NCI-H2196 (cell line): Measurements from ENCODE around the gene TMEM115.

Experiments
- DNase-seq: peaks from one replicate; lab custom pipeline; 2025; ENCODE audit not compliant: unreplicated experiment; lab: John Stamatoyannopoulos, UW

Gene TMEM115, protein sequence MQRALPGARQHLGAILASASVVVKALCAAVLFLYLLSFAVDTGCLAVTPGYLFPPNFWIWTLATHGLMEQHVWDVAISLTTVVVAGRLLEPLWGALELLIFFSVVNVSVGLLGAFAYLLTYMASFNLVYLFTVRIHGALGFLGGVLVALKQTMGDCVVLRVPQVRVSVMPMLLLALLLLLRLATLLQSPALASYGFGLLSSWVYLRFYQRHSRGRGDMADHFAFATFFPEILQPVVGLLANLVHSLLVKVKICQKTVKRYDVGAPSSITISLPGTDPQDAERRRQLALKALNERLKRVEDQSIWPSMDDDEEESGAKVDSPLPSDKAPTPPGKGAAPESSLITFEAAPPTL

DNA sequence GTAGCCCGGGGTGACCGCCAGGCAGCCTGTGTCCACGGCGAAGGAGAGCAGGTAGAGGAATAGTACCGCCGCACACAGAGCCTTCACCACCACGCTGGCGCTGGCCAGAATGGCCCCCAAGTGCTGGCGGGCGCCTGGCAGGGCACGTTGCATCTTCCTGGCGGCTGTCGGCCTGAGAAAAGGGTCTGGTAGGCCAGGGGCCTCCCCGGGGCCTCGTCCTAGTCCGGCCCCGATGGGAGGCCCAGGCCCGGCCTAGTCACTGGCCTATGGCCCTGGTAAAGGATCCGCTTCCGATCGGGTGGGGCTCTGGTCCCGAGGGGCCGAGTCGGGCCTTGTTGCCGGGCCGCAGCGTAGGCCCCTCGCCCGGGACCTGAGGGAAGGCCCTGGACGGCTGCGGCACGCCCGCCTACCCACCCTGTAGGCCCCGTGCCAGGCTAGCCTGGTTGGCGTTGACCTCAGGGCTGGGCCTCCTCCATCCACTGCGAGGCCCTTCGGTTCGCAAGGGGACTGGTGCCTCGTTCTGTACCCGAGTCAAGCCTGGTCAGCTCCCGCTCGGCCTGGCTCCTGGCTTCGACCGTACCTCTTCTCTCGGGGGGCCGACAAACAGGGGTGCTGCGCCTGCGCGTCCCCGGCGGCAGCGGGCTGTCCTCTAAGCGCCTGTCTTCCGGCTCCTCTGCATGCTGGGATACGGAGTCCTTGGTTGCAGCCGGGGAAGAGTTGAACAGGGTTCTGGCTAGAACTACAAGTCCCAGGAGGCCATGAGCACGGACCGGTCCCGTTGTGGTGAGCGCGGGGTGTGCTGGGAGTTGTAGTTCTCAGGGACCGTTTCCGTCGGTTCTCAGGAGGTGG is at the start of gene TMEM115:
TSS of gene TMEM115 (minus strand) at position 611 of the 849 bp plus-strand sequence. CDS start at position 153, 458 bp downstream.
- DNase-seq = peak; percentile 79

DNA sequence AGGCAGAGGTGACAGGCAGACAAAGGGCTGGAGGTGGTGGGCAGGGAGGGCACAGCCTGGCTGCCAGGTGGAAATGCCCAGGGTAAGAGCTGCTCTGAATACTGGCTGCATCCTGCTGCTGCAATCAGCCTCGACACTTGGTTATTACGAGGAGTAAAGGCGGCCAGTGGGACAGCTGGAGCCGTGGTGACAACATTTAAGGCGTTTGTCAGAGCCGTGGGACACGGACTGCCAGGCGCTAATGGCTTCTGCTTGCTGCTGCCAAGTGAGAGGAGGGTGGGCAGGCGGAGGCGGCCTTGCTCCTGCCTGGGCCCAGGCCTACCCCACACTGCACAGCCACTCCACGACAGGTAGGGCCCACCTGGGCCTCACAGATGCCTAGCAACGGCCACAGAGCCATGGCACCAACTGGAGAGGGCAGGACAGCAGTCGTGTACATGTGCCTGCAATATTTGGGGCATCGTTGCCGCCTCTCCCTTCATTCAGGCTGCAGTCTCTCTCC is 49.2 kb upstream of the TMEM115 start:
- DNase-seq = no peak

DNA sequence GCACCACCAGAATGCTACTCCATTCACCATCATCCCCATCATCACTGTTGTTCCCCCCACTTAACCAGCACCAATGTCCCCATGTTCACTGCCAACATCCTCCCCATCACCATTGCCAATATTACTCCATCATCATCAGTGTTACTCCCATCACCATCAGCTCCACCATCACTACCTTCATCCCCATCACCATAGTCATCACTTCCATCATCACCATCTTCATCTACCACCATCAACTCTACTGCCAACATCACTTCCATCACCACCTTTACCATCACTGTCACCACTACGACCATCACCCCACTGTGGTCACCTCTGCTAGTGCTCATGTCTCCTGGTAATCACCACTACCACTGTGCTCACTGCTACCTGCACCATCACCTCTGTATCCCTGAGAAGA is 47.2 kb upstream of the TMEM115 start:
- DNase-seq = no peak

DNA sequence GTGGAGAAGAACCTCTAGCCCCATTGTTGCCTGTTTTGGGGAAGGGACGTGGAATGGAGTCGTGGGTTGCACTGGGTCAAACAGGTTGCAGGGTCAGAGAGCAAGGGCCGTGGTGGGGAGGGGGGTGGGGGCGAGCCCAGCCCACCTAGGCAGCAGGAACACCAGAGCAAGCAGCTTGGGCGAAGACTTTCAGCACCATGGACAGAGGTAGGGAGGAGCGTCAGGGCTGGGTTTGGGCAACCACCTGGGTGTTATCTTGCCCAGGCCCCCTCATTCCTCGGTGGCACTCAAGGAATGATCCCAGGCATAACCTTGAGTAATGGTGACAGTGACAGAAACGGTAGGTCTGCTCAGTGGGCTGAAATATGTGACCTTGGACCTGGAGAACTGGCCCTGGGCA is 45.9 kb upstream of the TMEM115 start:
- DNase-seq = no peak

DNA sequence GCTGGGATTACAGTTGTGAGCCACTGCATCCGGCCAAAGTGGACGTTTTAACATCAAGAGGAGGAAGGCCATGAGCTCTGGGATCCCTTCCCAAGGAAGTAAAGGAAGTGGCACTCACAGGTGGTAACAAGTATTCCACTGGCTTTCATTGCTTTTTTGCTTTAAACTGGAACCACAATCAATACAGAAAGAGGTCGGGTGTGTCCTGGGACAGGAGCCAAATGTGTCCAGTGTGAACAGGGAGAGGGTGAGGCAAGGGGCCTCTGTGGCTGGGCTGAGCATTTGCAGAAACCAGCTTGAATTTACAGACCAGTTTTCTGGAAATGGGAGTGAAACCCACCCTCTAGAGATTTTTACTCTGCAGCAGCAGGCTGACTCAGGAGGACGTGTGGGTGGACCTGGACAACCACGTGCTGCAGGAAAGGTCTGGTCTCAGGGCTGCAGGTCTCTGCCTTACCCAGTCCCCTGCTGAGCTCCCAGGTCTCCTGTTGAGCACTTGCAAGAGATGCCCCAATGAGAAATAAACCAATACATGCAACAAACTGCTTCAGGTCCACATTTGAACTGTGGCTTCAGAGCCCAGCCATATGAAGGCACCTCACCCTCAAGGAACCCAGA is 42.8 kb upstream of the TMEM115 start:
- DNase-seq = no peak

DNA sequence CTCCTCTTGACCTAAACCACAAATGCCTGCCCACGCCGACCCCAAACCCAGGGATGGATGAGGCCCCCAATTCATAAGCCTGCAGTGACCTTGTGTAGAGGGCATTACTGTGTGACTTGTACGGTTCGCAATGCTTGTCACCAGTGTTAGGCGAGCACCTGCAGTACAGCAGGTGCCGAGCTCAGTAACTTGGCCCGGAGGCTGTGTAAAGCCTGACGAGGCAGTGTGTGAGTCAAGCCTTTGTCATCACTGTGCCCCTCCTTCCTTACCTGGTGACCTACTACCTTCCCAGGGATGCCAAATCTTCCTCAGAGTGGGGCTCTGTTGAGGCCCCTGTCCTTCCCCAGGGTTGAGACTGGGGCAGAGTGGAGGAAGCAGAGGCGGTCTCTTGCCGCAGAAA is 37.2 kb upstream of the TMEM115 start:
- peak; percentile 51 for DNase-seq

DNA sequence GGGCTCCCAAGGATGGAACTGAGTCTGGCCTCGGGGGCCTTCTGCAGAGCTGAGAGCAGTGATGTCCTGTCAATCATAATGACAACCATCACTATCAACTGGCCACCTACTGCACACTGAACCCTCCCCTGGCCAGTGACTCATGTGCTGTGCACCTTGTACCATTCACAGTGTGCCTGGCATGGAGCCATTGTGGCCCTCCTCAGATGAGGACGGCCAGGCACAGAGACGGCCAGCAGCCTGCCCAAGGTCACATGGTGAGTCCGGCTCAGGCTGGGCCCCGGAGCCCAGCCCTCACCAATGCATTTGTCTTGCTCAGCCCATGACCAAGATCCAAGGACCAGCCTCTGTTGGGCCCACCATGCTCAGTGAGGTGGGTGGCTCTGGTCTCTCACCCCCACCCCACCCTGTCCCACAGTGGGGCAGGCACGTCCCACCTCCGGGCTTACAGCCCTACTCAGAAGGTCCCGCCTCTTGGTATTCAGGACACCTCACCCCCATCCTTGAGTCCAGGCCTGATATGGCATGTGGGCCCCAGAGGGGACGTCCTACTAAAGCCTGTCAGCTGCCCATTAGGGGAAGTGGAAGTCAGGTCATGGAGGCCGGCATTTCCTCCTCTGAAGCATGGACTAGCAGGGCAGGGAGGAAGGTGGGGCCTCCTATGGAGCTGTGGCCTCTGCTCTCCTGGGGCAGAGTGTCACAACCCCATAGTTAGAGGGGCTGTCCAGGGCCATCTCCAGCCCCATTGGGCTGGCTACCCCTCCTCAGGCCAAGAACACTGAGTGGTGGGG is 35.9 kb upstream of the TMEM115 start:
- DNase-seq = no peak

DNA sequence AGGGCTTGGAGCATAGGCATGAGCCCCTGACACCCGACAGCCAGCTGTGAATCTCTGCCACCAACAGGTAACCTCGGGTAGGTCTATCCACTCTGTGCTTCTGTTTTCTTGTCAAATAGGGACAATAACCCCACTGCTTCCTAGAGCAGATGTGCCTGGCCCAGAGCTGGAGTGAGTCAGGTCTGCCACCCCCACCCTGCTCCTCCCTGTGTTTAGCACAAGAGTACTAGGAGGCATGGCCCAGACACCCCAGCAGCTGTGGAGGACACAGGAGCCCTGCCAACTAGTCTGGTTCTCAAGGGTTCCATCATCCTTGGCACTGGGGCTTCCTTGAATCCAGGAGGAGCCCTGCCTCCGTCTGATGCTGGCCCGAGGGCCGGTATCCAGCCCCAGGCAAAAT is 33.7 kb upstream of the TMEM115 start:
- no peak for DNase-seq

DNA sequence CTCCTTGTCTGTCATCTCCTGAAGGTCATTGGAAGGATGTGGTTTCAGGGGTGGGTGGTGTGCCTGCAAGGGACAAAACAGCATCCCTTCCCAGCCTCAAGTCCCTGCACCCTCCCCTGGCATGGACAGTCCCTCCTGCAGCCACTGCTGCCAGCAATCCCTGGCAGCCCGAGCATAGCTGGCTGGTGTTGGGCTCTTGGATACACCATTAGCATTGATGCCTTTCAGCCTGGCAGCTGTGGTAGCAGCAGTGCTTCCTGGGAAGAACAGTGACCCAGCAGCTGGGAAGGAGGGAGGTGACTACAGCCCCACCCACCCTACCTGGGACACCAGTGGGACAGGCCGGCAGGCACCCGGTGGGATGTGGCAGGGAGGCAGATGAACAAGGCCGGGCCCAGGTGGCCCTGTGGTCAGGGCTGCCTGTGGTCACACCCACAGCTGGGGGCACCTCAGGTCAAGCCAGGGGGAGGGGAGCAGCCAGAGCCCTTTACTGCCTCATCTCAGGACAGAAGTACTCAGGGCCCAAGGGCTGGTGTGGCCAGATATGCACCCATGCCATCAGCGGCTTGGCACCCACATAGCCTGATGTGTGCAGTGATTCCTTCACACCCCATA is 32.9 kb upstream of the TMEM115 start:
- peak; percentile 9 for DNase-seq

DNA sequence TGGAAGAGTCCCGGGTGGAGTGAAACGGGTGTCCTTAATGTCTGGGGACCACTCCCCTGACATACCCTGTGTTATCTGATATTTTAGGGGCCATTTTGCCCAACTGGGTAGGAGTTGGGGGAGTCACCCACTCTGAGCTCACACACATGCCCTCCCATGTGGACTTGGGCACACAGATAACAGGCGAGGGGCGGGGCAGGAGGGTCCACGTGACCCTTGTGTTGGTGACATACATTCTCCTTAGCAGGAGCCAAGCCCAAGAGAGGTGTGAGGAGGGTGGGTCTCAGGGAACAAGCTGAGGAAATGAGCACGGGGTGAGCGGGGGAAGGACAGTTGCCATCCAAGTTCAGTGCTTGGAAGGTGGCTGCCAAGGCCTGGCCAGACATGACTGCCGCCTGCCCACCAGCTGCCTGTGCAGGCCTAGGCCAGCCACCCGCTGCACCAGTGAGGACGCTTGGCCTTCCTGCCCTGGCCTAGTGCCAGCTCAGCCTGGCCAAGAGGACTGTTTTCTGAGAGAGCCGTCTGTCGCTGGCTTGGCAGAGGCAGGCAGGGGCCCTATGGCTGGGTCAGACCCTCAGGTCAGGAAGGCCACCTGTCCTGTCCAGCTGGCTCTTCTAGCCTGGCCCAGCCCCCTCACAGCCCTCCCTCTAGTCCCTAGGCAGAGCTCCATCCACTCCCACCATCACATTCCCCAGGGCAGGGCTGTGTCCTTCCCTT is 31.3 kb upstream of the TMEM115 start:
- peak; percentile 79 for DNase-seq

DNA sequence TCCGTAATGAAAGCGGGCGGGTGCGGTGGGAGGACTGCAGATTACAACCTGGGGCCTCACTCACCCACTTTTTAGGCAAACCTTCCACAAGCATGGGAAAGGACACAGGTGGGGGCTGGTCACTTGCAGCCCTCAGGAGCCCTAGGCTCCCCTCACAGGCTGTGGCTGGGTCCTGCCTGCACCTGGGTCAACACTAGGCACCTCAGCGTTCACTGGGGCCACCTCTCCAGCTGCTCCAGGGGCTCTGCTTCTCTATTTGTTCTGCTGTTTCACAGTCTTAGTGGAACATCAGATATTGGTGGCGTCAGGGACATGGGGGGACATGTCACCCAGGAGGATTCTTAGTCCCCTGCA is 30.1 kb upstream of the TMEM115 start:
- no peak for DNase-seq

DNA sequence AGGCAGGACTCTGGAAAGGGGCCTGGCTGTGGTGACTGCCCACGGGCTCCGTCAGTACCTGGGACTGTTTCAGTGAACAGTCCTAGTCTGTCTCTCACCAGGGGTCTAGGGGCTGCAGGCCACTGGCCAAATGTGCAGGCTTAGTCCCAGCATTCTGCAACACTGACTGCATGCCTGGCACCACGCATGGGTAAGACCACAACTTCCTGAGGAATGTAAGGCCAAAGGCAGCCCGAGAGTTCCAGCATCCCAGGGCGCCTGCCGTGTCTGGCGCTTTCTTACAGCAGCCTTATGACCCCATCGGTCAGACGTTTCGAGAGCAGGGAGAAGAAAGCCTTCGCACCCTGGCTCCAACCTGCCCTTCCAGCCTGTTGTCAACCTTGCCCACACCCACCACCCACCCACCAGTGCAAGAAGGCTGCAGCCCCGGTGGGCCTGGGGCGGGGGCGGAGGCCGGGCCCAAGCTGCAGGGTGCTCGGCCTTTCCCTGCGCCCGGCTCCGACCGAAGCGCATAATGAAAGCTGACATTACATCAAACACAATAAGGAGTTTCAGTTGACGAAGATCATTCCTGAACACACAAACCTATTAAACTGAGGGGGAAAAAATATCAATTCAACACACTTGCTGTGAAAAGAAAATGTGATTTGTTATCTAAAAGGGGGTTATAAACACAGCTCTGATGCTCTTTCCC is 29.5 kb upstream of the TMEM115 start:
- no peak for DNase-seq

DNA sequence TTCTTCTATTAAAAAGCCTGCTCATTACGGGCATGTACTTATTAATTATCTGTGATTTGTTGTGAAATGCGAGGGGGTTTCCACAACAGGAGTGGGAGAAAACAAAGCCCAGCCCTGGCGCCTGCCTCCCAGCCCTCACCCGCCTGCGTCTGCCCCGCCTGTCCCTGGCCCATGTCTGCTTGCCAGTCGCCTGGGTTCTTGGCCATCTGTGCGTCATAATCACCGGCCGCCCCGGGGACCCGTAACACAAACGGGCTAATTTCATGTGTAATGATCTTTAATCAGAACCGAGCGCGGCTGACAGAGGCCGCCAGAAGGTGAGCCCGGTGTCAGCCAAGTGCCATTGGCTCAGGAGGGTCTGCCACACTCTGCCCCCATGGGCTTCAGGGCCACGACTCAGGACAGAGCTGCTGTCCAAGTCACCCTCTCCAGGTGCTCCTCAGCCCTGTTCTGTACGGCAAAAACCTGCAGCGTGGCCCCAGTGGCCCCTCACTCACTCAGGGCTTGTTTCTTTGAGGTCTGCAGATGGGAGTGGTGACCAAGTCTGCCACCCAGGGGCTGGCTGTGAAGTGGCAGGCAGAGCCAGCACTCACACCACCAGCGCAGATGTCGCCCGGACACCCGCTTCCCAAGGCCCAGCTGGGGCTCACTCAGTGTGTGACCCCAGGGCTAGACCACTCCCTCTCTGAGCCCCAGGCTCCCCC is 28.8 kb upstream of the TMEM115 start:
- DNase-seq = no peak

DNA sequence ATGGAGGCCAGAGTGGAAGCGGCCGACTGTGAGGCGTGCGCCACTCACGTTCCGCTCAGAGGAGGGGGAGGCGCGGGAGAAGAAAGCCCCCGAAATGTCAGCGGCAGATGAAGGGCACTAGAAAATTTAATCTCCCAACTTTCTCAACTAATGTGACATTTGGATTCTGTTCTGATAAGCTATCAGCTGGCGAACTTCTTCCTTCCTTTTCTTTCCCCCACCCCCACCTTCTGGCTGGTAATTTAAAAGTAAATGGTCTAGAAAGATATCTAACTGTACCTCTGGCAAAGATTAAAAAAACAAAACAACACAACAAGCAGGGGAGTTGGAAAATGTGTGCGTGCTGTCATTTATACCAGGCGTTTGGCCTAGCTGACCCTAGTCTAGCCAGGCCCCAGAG is 26.4 kb upstream of the TMEM115 start:
- no peak for DNase-seq

DNA sequence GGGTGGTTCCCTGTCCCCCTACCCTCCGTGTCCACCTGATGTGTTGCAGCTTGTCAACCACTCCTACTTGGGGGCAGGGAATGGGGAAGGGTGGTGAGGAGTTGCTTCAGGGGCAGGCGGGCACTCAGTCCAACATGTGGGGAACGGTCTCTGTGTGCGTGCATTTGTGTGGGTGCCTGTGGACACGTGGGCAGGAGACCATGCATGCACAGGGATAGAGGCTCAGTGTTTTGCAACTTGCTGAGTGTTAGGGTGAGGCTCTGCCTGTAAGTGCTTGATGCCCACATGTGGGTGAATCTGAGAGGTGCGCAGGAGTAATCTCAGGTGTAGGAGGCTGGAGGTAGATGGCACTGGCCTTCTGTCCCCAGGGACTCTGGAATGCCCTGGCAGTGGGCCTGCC is 24.4 kb upstream of the TMEM115 start:
- DNase-seq = no peak

DNA sequence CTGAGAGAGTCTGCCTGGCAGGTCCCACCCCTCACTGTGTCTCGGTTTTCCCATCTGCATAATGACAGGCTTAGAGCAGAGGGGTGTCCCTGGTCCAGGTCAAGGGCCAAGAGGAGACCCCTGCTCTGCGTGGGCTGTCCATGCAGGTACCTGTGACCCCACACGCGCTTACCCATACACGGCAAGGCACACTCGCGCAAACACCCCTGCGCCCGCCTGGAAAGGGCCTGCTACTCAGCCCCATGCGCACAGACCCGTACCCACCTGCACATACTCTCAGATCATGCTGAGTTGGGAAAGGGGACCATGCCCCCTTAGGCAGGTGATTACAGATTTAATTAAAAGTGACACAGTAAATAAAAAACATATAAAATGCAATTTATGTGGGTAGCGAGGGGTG is 23.4 kb upstream of the TMEM115 start:
- no peak for DNase-seq

DNA sequence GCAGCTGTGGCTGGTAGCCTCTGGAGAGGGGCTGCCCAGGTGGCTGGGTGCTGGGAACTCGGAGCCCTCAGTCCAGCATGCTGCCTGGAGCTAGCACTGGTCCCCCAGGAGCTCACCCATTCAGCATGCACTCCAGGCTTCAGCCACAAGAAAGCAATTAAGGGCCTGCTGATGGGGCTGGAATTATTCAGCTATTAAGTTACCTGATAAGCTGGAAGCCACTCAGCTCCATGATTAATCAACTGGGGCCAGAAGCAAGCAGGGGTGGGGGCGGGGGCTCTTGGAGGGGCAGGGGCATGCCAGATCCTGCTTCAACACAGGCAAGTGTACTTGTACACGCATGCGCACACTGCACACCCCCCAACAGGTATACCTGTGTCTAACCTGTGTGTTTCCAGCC is 22.1 kb upstream of the TMEM115 start:
- DNase-seq = peak; percentile 12

DNA sequence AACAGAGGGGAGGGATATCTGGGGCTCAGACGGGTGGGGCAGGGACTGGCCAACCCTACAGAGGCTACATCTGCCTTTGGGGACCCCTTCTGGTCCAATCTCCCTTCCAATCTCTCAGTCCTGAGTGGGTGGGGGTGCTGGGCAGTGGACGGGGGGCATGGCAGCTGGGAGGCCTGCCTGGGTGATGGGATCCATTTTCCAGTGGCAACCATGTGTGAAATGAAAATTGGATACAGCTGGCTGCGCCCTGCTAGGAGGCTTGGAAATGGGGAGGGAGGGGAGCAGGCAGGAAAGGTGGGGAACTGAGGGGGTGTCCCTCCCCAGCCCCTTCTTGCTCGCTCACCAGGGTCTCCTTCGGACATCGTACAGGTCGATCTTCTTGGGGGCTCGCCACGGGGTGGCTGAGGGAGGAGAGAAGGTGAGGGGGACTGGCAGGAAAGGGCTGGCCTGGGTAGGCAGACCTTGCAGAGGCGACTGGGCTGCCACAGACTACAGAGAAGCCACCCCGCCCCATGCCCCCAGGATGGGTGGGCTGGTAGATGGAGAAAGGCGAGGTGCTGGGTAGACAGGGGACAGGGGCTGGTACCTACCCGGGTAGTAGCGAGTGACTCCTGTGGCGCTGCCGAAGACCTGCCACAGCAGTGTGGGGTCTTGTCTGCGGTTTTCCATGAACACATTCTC is 21.2 kb upstream of the TMEM115 start:
- DNase-seq = no peak
